ENCODE results near the gene MPP3. TPM values are rescaled to one million over a fixed set of nuclear protein-coding genes. Genes with fewer than 3 reads are reported as not detected.
A peak's percentile ranks its signal among the peaks of the same experiment; 100 is the strongest.
"Not testable (repeated sequence)": the region's sequence is repeated elsewhere in the genome, so short reads cannot be mapped to it uniquely, and the experiment has no call there.

The MPP3 gene
- total RNA-seq, 1 experiment from 2014 or later = 11.3 TPM

GRCh38 chr17:43800736-43801135, 32.2 kb downstream of the MPP3 start:
- ChIA-PET POLR2A (no interaction called here), CTCF (interaction anchor here (1.0 kb wide), 1 partner anchor 11 kb away, joined by 3 read pairs; no protein-coding TSS in a partner anchor)
- H3K4me3 Mint-ChIP-seq = no peak overlapping the region
- peaks cover 43% of the 10 kb centered on the region for H3K4me1 Mint-ChIP-seq
- ATAC-seq (no peak), DNase-seq (ENCODE audit: low spot score) (no peak)
- peaks cover 28% of the 10 kb centered on the region for H3K36me3 Mint-ChIP-seq
- peaks cover 29% of the 10 kb centered on the region for H3K9me3 Mint-ChIP-seq
- TF ChIP-seq GABPB1 (CRISPR knock-in tag; IDR thresholded peaks at IDR 0.05) (no peak), ETV6 (CRISPR knock-in tag; IDR thresholded peaks at IDR 0.05) (no peak), GTF2I (CRISPR knock-in tag; conservative IDR thresholded peaks at IDR 0.05) (no peak), SOX15 (CRISPR knock-in tag; IDR thresholded peaks at IDR 0.05) (no peak), CREM (CRISPR knock-in tag; IDR thresholded peaks at IDR 0.05) (no peak), NFATC4 (CRISPR knock-in tag; IDR thresholded peaks at IDR 0.05) (no peak), JUN (CRISPR knock-in tag; IDR thresholded peaks at IDR 0.05) (no peak)
- TF ChIP-seq, protein P1, sequence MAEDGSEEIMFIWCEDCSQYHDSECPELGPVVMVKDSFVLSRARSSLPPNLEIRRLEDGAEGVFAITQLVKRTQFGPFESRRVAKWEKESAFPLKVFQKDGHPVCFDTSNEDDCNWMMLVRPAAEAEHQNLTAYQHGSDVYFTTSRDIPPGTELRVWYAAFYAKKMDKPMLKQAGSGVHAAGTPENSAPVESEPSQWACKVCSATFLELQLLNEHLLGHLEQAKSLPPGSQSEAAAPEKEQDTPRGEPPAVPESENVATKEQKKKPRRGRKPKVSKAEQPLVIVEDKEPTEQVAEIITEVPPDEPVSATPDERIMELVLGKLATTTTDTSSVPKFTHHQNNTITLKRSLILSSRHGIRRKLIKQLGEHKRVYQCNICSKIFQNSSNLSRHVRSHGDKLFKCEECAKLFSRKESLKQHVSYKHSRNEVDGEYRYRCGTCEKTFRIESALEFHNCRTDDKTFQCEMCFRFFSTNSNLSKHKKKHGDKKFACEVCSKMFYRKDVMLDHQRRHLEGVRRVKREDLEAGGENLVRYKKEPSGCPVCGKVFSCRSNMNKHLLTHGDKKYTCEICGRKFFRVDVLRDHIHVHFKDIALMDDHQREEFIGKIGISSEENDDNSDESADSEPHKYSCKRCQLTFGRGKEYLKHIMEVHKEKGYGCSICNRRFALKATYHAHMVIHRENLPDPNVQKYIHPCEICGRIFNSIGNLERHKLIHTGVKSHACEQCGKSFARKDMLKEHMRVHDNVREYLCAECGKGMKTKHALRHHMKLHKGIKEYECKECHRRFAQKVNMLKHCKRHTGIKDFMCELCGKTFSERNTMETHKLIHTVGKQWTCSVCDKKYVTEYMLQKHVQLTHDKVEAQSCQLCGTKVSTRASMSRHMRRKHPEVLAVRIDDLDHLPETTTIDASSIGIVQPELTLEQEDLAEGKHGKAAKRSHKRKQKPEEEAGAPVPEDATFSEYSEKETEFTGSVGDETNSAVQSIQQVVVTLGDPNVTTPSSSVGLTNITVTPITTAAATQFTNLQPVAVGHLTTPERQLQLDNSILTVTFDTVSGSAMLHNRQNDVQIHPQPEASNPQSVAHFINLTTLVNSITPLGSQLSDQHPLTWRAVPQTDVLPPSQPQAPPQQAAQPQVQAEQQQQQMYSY (CRISPR knock-in tag; IDR thresholded peaks at IDR 0.05) = no peak
- peaks cover 19% of the 10 kb centered on the region for H3K27me3 Mint-ChIP-seq (ENCODE audit: low read depth)
- H3K27ac Mint-ChIP-seq = no peak overlapping the region

DNA sequence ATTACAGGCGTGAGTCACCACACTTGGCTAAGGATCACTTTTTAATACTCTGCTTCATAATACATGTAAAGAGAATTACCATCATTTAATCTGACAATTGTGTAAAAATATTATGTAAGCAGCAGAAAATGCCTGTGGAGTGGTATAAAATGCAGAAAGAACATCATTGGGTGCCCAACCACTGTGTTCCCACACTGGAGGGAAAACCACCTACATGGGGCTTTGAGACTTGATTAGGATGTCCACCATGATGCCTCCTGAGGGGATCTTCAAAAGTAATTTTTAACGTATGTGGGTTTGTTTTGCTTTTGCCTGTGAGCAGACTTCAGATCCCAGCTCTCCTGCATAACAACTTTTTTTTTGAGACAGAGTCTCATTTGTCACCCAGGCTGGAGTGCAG, 33.9 kb downstream of the MPP3 start:
- Mint-ChIP-seq H3K4me3 (no peak overlapping the region), H3K4me1 (peaks cover 30% of the 10 kb centered on the region), H3K9me3 (peaks cover 31% of the 10 kb centered on the region), H3K27ac (no peak overlapping the region), H3K36me3 (peaks cover 28% of the 10 kb centered on the region), H3K27me3 (ENCODE audit: low read depth) (peaks cover 33% of the 10 kb centered on the region)
- TF ChIP-seq ZBTB21 (CRISPR knock-in tag; IDR thresholded peaks at IDR 0.05; ENCODE audit: borderline replicate concordance) (no peak), KAT7 (CRISPR knock-in tag; IDR thresholded peaks at IDR 0.05; ENCODE audit: borderline replicate concordance) (no peak)
- ChIA-PET POLR2A (no interaction called here), CTCF (no interaction called here)
- DNase-seq (ENCODE audit: low spot score) = no peak
- no peak for ATAC-seq

- peaks cover 38% of the 10 kb centered on the region for H3K27me3 Mint-ChIP-seq (ENCODE audit: low read depth)
- H3K27ac Mint-ChIP-seq; POLR2A ChIA-PET; H3K4me3 Mint-ChIP-seq; DNase-seq (ENCODE audit: low spot score); ATAC-seq: not testable (repeated sequence)
- peaks cover 20% of the 10 kb centered on the region for H3K4me1 Mint-ChIP-seq
- peaks cover 36% of the 10 kb centered on the region for H3K9me3 Mint-ChIP-seq
- CTCF ChIA-PET = interaction anchor here (1.2 kb wide), 1 partner anchor 48 kb away, joined by 3 read pairs; no protein-coding TSS in a partner anchor
- H3K36me3 Mint-ChIP-seq = peaks cover 28% of the 10 kb centered on the region
Measured at GRCh38 chr17:43798024-43798423, 34.9 kb downstream of the MPP3 start.

DNA sequence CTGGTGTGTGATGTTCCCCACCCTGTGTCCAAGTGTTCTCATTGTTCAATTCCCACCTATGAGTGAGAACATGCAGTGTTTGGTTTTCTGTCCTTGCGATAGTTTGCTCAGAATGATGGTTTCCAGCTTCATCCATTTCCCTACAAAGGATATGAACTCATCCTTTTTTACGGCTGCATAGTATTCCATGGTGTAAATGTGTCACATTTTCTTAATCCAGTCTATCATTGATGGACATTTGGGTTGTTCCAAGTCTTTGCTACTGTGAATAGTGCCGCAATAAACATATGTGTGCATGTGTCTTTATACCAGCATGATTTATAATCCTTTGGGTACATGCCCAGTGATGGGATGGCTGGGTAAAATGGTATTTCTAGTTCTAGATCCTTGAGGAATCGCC, 40.3 kb downstream of the MPP3 start:
- H3K4me3 Mint-ChIP-seq; H3K4me1 Mint-ChIP-seq; DNase-seq (ENCODE audit: low spot score); ATAC-seq; POLR2A ChIA-PET; H3K27ac Mint-ChIP-seq: not testable (repeated sequence)
- CTCF ChIA-PET = interaction anchor here (0.9 to 3.7 kb wide), 2 partner anchors 53 to 54 kb away, joined by 3 to 66 read pairs; partner anchors contain the start of gene CD300LG
- H3K36me3 Mint-ChIP-seq = peaks cover 10% of the 10 kb centered on the region
- peaks cover 38% of the 10 kb centered on the region for H3K27me3 Mint-ChIP-seq (ENCODE audit: low read depth)
- H3K9me3 Mint-ChIP-seq = peaks cover 32% of the 10 kb centered on the region

DNA sequence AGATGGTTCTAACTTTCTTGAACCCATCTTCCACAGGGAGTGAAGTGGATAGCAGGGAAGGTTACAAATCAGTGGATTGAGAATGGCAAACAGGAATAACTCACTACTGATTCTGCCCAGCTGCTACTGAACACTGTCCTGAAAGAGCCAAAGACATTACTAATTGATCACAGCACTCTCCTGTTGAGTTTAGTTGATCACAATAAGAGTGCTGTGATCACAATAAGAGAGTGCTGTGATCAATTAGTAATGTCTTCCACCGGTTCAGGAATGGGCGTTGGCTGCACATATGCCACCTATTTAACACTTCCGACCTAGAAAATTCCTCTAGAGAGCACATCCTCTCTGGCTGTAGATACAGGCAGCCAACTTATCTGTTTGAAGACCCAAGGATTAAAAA, 41.4 kb downstream of the MPP3 start:
- ATAC-seq (peak; percentile 80), DNase-seq (ENCODE audit: low spot score) (no peak)
- no peak overlapping the region for H3K27ac Mint-ChIP-seq
- H3K9me3 Mint-ChIP-seq = peaks cover 22% of the 10 kb centered on the region
- H3K36me3 Mint-ChIP-seq = no peaks in the 10 kb centered on the region; the same call in 1 of the 2 replicates
- peaks cover 27% of the 10 kb centered on the region for H3K27me3 Mint-ChIP-seq (ENCODE audit: low read depth)
- ChIA-PET CTCF (interaction anchor here (1.0 to 3.7 kb wide), 2 partner anchors 22 to 55 kb away, joined by 3 to 66 read pairs; partner anchors contain the start of gene CD300LG), POLR2A (no interaction called here)
- peak overlapping the region; percentile 32; the same call in 1 of the 2 replicates for H3K4me3 Mint-ChIP-seq
- H3K4me1 Mint-ChIP-seq = peaks cover 8% of the 10 kb centered on the region
- TF ChIP-seq ZNF121 (CRISPR knock-in tag; IDR thresholded peaks at IDR 0.05) = no peak
- TF ChIP-seq SP1 (CRISPR knock-in tag; conservative IDR thresholded peaks at IDR 0.05) = no peak
- no peak for TF ChIP-seq IRF2 (CRISPR knock-in tag; IDR thresholded peaks at IDR 0.05; ENCODE audit: borderline replicate concordance, low read depth)
- TF ChIP-seq TEAD1 (CRISPR knock-in tag; IDR thresholded peaks at IDR 0.05) = no peak
- no peak for TF ChIP-seq NFATC4 (CRISPR knock-in tag; IDR thresholded peaks at IDR 0.05)
- TF ChIP-seq HMGXB4 (CRISPR knock-in tag; IDR thresholded peaks at IDR 0.05) = no peak
- TF ChIP-seq NFE2L1 (CRISPR knock-in tag; IDR thresholded peaks at IDR 0.05) = no peak
- no peak for TF ChIP-seq STAT6 (CRISPR knock-in tag; conservative IDR thresholded peaks at IDR 0.05; ENCODE audit: low read depth)
- no peak for TF ChIP-seq JAZF1 (CRISPR knock-in tag; IDR thresholded peaks at IDR 0.05)
- TF ChIP-seq, protein P2, sequence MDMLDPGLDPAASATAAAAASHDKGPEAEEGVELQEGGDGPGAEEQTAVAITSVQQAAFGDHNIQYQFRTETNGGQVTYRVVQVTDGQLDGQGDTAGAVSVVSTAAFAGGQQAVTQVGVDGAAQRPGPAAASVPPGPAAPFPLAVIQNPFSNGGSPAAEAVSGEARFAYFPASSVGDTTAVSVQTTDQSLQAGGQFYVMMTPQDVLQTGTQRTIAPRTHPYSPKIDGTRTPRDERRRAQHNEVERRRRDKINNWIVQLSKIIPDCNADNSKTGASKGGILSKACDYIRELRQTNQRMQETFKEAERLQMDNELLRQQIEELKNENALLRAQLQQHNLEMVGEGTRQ (CRISPR knock-in tag; IDR thresholded peaks at IDR 0.05) = no peak
